GM18870 (cell line): Measurements from ENCODE around the gene CHD1L.
"Not testable (repeated sequence)": the region's sequence is repeated elsewhere in the genome, so short reads cannot be mapped to it uniquely, and the experiment has no call there.

Source experiments
- ATAC-seq: cut with Tn5 transposase; IDR thresholded peaks from one replicate; pipeline ENCODE4 v1.9.1; 2021; ENCODE audit warnings: moderate library complexity; ENCODE audit not compliant: unreplicated experiment

Gene CHD1L

DNA sequence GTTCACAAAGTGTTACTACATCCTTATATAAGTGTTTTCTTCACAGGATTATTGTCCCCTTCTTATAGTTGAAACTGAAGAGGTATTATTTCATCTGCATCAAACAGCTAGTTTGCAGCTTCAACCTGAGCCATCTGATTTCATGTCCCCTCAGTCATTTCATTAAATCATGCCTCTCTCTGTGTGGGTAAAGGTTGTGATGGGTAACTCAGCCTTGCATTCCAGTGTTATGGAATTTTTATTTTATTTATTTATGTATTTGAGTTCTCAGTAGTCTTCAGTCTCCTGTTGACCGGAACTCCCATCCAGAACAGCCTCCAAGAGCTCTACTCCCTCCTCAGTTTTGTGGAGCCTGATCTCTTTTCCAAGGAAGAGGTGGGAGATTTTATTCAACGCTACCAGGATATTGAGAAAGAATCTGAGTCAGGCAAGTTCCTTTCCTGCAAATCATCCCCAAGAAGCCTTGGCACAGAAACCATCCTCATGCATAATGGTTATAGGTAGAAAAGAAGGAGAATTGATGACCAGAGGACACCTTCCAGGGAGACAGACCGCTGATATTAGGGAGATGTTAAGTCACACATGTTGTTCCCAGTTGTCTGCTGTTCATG, 21.8 kb downstream of the CHD1L start:
- no peak for ATAC-seq

DNA sequence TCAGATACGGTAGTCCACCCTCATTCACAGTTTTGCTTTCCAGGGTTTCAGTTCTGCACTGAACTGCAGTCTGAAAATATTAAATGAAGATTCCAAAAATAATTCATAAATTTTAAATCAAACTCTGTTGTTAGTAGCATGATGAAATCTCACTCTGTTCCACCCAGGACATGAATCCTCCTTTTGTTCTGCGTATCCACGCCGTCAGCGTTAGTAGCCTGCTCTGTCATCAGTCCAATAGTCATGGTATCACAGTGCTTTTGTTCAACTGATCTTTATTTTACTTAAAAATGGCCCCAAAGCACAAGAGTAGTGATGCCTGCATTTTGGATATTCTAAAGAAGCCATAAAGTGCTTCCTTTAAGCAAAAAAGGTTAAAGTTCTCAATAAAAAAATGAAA, 23.9 kb downstream of the CHD1L start:
- no peak for ATAC-seq

- no peak for ATAC-seq
Observed at GRCh38 chr1:147267711-147268110, 25.2 kb downstream of the CHD1L start.

GRCh38 chr1:147270721-147271120, 28.2 kb downstream of the CHD1L start:
- no peak for ATAC-seq

DNA sequence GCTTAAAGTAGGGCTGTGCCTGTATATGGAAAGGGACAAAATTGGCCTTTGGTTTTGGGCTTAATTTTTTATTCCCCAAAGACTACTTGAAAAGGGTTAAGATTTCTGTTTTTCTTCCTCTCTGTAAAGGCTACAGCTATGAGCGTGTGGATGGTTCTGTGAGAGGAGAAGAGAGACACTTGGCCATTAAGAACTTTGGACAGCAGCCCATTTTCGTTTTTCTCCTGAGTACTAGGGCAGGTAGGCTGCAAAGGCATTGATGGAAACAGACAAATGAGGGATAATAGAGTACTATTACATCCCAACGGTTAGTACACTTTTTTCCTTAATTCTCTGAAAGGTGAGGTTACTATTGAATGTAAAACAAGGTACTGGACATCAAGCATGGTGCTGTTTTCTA, 29.6 kb downstream of the CHD1L start:
- ATAC-seq = no peak

GRCh38 chr1:147273409-147274336, 31.2 kb downstream of the CHD1L start:
- ATAC-seq = no peak

DNA sequence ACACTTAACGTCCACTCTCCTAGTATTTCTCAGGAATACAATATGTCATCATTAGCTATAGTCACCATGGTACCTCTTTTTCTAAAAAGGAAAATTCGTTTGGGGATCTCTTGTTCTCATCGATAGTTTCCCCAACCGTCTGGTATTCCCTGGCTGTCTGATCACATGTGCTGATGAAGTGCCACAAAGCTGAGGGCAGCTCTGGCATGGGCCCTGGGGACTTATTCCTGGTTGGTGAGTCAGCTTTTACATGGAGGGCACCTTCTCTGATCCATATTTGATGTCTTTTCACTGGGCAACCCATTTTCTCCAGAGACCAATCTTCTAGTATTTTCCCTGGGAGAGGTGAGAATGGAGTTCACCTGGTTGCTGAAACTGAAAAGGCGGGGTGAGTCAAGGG, 39.5 kb downstream of the CHD1L start:
- ATAC-seq = no peak

DNA sequence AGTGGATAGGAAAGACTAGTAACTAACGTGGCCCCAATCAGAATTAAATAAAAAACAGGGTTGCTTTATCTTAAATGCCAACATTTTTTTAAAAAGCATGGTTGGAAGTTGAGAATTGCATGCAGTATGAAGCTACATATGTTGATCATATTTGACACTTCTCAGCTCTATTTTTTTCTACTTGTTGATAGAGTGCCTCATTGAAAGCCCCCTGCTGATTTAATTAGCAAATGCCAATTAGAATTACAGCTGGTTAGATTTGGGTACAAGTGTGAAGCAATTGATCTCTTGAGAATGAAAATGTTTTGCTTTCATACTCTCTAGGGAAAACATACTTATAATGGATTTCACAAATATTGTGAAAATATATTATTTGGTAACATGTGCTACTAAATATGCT, 40.5 kb downstream of the CHD1L start:
- no peak for ATAC-seq

DNA sequence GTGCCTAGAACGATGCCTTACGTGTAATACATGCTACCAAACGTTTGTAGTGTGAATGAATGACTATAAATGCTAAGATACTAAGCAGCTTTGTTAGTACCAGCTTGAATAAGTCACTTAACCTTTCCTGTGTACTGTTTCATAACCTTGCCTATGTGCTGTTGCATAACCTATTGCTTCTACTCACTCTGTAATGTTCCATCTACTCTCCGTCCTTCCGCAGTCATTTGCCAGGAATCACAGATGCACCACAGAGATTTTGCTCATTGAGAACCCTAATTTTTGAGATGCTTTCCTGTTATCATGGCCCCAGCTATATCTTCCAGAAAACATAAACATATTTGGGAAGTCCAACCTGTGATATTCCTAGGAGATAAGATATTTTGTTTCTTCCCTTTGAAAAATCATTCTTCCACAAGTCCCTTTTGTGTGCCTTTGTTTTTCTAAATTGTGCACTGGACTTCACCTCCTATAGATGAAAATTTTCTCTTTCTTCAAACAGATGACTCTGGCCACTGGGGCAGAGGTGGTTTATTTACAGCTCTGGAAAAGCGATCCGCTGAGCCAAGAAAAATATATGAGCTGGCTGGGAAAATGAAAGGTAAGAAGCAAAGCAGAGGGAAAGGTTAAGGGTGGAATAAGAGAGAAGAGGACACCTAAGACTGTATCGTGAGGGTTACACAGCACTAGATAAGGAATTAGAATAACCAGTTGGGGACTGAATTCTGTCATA, 44.8 kb downstream of the CHD1L start:
- no peak for ATAC-seq

GRCh38 chr1:147292012-147292411, 49.5 kb downstream of the CHD1L start:
- no peak for ATAC-seq

DNA sequence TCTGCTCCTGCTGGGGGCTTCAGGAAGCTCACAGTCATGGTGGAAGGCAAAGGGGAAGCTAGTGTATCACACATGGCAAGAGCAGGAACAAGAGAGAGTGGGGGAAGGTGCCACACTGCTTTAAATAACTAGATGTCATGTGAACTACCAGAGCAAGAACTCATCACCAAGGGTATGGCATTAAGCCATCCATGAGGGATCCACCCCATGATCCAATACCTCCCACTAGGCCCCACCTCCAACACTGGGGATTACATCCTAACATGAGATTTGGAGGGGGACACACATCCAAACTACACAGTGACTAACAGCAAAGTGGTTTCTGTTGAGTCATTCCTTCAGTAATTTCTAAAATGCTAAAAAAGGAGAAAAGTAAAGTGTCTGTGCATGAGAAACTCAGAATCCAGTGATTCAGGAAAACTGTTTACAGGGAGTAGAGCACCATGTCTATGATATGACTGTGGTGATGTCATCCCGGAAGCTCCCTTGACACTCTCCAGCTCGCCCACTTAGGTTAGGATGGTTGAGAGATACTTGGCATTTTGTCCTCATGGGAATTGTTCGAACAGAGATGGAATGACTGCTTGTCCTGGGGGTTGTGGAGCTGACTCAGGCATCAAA, 50.3 kb downstream of the CHD1L start:
- ATAC-seq = no peak

- no peak for ATAC-seq
Observed at GRCh38 chr1:147297438-147297837, 55.0 kb downstream of the CHD1L start.

GRCh38 chr1:147305803-147306202, 63.3 kb downstream of the CHD1L start:
- not testable (repeated sequence) for ATAC-seq

DNA sequence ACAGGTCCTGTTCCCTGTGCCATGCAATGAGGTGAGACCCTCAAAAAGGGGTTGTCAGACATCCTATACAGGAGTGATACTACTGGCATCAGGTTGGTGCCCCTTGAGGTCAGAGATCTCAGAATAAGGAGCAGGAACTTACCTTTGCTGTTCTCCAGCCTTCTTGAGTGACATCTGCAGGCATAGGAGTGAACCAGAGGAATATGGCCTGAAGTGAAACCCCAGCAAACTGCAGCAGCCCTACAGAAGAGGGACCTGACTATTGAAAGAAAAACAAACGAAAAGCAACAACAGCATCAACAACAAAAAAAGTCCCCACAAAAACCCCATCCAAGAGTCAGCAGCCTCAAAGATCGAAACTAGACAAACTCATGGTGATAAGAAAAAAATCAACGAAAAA, 74.5 kb downstream of the CHD1L start:
- no peak for ATAC-seq

DNA sequence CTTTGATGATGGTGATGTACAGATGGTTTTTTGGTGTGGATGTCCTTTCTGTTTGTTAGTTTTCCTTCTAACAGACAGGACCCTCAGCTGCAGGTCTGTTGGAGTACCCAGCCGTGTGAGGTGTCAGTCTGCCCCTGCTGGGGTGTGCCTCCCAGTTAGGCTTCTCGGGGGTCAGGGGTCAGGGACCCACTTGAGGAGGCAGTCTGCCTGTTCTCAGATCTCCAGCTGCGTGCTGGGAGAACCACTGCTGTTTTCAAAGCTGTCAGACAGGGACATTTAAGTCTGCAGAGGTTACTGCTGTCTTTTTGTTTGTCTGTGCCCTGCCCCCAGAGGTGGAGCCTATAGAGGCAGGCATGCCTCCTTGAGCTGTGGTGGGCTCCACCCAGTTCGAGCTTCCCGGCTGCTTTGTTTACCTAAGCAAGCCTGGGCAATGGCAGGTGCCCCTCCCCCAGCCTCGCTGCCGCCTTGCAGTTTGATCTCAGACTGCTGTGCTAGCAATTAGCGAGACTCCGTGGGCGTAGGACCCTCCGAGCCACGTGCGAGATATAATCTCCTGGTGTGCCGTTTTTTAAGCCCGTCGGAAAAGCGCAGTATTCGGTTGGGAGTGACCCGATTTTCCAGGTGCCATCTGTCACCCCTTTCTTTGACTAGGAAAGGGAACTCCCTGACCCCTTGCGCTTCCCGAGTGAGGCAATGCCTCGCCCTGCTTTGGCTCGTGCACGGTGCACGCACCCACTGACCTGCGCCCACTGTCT, 84.6 kb downstream of the CHD1L start:
- not testable (repeated sequence) for ATAC-seq

DNA sequence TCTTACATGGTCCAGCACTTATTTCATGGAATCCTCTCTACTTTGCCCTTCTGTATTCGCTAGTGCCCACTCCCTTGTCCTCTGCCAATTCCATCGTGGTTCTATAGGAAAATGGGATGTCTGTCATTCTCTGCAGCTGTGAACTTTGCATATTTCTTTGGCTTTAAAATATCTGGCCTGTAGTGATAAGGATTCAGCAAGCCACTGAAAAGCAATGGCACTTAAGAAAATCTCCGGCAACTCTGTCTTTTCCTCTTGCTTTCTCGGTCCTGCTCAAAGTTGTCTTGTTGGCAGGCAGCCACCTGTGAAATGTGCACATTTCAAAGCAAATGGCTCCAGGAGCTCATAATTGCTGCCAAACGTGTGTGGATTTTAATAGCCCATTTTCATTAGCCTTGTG, 91.8 kb downstream of the CHD1L start:
- no peak for ATAC-seq

DNA sequence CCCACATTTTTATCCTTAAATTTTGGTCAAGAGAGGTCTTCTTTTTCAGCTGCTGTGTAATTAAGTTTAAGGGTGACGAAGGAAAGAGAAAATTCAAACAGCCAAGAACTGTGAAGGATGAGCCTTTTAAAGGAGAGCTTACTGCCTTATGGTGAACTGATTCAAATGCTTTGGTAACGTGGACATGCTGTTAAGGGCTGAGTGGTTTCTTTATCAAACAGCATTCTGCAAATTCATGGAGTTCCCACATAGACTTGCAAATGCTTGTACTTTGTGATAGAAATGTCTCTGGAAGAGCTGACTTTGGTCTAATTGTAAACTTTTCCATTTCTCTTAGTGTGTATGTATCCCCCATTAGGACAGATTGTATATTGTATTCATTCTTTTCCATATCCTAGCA, 93.8 kb downstream of the CHD1L start:
- ATAC-seq = no peak

DNA sequence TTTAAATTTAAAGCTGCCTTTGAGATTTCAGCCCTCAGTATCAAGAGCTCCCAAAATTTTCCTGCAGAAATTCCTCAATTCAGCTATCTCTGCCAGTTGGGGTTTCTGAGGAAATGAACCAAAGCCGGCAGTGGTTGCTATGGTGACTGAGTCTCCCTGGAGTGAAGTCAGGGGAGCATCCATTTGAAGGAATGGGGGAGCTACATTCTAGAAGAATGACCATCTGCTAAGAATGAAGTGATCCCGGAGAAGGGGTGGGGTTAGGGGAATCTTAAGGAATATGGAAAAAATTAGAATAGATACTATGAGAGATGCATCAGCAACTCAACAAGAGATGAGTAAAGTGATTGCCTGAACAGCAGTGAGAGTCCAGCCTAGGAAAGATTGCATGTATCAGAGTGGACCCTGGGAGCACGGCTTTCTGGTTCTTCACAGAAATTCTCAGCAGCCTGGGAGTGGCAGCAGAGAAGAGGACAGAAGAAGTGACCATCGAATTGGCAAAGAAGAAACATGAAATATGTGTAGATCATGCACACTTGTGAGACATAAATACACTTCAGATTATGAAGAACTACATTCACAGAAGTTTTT, 94.7 kb downstream of the CHD1L start:
- ATAC-seq = no peak

GRCh38 chr1:147338571-147338970, 96.1 kb downstream of the CHD1L start:
- no peak for ATAC-seq

DNA sequence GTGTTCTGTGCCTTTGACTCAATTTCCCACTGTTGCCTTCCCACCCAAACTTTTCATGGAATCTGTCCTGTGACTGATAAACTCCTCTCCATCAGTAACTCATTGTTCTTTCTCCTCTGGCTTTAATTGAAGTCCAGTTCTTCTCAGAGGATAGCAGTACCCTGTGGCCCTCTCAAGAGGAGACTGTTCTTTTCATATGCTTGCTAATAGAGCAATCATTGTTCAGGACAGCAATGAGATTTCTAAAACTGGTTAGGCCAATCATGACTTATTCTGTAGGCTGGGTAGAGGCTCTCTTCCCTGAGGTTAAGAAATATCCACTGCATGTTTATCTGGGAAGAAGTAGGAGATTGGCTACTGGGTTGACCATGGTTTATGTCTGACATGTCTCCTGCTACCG, 98.8 kb downstream of the CHD1L start:
- ATAC-seq = no peak
